Measurements from ENCODE around the gene PITX2. TPM values are rescaled to one million over a fixed set of nuclear protein-coding genes. Genes with fewer than 3 reads are reported as not detected.

Gene PITX2
- total RNA-seq, 1 experiment from 2014 or later: 8.3 TPM

DNA sequence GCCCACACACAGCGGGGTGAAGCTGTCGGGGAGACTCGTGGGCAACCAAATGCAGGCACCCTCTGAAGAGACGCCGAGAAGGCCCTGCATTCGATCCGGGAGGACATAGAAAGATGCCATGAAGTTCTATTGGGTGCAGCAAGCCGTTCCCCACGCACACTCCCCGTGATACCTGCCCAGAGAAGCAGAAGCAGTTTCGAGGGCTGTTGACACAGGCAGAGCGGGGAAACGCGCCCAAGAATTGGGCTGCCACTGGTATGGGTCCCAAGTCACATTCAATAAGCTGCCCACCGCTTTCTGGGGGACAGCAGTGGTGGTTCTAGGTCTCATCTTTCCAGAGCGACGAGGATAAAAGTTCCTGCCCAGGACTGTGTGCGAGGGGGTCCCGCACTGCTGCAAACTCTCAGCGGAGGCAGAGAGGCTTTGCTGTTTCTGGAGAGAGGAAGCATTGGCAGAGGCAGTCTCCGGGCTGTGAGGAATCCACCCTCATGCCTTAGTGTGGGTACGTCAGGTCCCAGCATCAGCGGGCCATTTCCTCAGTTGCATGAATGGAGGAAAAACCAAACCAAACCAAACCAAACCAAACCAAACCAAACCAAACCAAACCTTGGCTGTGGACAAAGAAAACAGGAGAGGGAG lies 10.1 kb downstream of the PITX2 start:
- intact Hi-C loops (cut with micrococcal nuclease): no loop called here
- no peak overlapping the region for H2AFZ ChIP-seq (ENCODE audit: low read depth, low read length, poor library complexity, severe bottlenecking)
- H3K79me2 ChIP-seq (ENCODE audit: insufficient read depth, low read length): no peaks in the 10 kb centered on the region
- no peaks in the 10 kb centered on the region for H3K36me3 ChIP-seq (ENCODE audit: control insufficient read depth in 1 of 2, insufficient read depth in 2 of 2, low read length in 2 of 2)
- peaks cover 10 to 21% of the 10 kb centered on the region in 2 experiments; a peak in 3 of 4 replicates for H3K4me1 ChIP-seq (ENCODE audit: control insufficient read depth in 1 of 2, insufficient read depth in 2 of 2, low read length in 2 of 2)
- DNase-seq (ENCODE audit: low read depth, low spot score) (no peak), ATAC-seq (no peak)
- ChIA-PET RAD21 (ENCODE audit: low non-redundant PET in 1 of 2, low total read pairs in 2 of 2, uncharacterized antibody in 2 of 2, unreplicated experiment in 2 of 2) (no interaction called here), CTCF (no interaction called here), POLR2A (no interaction called here)
- no peak overlapping the region for H3K4me2 ChIP-seq (ENCODE audit: low read length)
- H3K27me3 ChIP-seq (ENCODE audit: insufficient read depth, low read length): no peaks in the 10 kb centered on the region
- H3K27ac ChIP-seq (ENCODE audit: low read depth, low read length): no peak overlapping the region
- H4K20me1 ChIP-seq (ENCODE audit: insufficient read depth): no peaks in the 10 kb centered on the region
- TF ChIP-seq CBX3 (IDR thresholded peaks at IDR 0.05; ENCODE audit: low read depth) (no peak), POLR2A (IDR thresholded peaks at IDR 0.05; ENCODE audit: borderline replicate concordance, extremely low read depth, insufficient read depth, insufficient read length) (no peak), JUND (IDR thresholded peaks at IDR 0.05) (no peak), ZFX (IDR thresholded peaks at IDR 0.05) (no peak), POLR2AphosphoS5 (IDR thresholded peaks at IDR 0.05; ENCODE audit: low read depth, low read length) (no peak), TCF7L2 (IDR thresholded peaks at IDR 0.05; ENCODE audit: borderline replicate concordance, extremely low read depth, insufficient read depth, insufficient read length) (no peak), ELF1 (IDR thresholded peaks at IDR 0.05; ENCODE audit: borderline replicate concordance, low read depth) (no peak), EZH2 (IDR thresholded peaks at IDR 0.05) (no peak), EZH2phosphoT487 (IDR thresholded peaks at IDR 0.05; ENCODE audit: borderline replicate concordance) (no peak), CEBPB (IDR thresholded peaks at IDR 0.05; ENCODE audit: low read depth) (no peak), SP1 (IDR thresholded peaks at IDR 0.05; ENCODE audit: low read depth) (no peak)
- TF ChIP-seq, protein P1, sequence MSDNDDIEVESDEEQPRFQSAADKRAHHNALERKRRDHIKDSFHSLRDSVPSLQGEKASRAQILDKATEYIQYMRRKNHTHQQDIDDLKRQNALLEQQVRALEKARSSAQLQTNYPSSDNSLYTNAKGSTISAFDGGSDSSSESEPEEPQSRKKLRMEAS (IDR thresholded peaks at IDR 0.05): no peak
- TF ChIP-seq, protein P2, sequence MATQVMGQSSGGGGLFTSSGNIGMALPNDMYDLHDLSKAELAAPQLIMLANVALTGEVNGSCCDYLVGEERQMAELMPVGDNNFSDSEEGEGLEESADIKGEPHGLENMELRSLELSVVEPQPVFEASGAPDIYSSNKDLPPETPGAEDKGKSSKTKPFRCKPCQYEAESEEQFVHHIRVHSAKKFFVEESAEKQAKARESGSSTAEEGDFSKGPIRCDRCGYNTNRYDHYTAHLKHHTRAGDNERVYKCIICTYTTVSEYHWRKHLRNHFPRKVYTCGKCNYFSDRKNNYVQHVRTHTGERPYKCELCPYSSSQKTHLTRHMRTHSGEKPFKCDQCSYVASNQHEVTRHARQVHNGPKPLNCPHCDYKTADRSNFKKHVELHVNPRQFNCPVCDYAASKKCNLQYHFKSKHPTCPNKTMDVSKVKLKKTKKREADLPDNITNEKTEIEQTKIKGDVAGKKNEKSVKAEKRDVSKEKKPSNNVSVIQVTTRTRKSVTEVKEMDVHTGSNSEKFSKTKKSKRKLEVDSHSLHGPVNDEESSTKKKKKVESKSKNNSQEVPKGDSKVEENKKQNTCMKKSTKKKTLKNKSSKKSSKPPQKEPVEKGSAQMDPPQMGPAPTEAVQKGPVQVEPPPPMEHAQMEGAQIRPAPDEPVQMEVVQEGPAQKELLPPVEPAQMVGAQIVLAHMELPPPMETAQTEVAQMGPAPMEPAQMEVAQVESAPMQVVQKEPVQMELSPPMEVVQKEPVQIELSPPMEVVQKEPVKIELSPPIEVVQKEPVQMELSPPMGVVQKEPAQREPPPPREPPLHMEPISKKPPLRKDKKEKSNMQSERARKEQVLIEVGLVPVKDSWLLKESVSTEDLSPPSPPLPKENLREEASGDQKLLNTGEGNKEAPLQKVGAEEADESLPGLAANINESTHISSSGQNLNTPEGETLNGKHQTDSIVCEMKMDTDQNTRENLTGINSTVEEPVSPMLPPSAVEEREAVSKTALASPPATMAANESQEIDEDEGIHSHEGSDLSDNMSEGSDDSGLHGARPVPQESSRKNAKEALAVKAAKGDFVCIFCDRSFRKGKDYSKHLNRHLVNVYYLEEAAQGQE (IDR thresholded peaks at IDR 0.05; ENCODE audit: low read depth): no peak
- TF ChIP-seq, protein P3, sequence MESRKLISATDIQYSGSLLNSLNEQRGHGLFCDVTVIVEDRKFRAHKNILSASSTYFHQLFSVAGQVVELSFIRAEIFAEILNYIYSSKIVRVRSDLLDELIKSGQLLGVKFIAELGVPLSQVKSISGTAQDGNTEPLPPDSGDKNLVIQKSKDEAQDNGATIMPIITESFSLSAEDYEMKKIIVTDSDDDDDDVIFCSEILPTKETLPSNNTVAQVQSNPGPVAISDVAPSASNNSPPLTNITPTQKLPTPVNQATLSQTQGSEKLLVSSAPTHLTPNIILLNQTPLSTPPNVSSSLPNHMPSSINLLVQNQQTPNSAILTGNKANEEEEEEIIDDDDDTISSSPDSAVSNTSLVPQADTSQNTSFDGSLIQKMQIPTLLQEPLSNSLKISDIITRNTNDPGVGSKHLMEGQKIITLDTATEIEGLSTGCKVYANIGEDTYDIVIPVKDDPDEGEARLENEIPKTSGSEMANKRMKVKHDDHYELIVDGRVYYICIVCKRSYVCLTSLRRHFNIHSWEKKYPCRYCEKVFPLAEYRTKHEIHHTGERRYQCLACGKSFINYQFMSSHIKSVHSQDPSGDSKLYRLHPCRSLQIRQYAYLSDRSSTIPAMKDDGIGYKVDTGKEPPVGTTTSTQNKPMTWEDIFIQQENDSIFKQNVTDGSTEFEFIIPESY (IDR thresholded peaks at IDR 0.05; ENCODE audit: extremely low read depth, insufficient replicate concordance, low read length): no peak
- TF ChIP-seq, protein P4, sequence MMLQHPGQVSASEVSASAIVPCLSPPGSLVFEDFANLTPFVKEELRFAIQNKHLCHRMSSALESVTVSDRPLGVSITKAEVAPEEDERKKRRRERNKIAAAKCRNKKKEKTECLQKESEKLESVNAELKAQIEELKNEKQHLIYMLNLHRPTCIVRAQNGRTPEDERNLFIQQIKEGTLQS (IDR thresholded peaks at IDR 0.05): no peak
- TF ChIP-seq, protein P5, sequence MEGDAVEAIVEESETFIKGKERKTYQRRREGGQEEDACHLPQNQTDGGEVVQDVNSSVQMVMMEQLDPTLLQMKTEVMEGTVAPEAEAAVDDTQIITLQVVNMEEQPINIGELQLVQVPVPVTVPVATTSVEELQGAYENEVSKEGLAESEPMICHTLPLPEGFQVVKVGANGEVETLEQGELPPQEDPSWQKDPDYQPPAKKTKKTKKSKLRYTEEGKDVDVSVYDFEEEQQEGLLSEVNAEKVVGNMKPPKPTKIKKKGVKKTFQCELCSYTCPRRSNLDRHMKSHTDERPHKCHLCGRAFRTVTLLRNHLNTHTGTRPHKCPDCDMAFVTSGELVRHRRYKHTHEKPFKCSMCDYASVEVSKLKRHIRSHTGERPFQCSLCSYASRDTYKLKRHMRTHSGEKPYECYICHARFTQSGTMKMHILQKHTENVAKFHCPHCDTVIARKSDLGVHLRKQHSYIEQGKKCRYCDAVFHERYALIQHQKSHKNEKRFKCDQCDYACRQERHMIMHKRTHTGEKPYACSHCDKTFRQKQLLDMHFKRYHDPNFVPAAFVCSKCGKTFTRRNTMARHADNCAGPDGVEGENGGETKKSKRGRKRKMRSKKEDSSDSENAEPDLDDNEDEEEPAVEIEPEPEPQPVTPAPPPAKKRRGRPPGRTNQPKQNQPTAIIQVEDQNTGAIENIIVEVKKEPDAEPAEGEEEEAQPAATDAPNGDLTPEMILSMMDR (IDR thresholded peaks at IDR 0.05 in 2 of 3, conservative IDR thresholded peaks at IDR 0.05 in 1 of 3; ENCODE audit: borderline replicate concordance in 1 of 3, insufficient read depth in 1 of 3, low read depth in 2 of 3, low read length in 2 of 3): no peak
- H3K9me2 ChIP-seq (ENCODE audit: insufficient read depth): no peaks in the 10 kb centered on the region
- H3K4me3 ChIP-seq (replicated peaks in 1 of 2; ENCODE audit: low read depth in 1 of 2, low read length in 2 of 2): no peak overlapping the region
- H3K9ac ChIP-seq (ENCODE audit: low read length): no peak overlapping the region
- no peaks in the 10 kb centered on the region for H3K9me3 ChIP-seq (ENCODE audit: control insufficient read depth in 1 of 2, insufficient read depth in 1 of 2, low read depth in 1 of 2, low read length in 2 of 2)
- BruUV-seq (replicated peaks): no TSS peak

All from HCT116 (cell line).